Spleen (tissue), 7 donors: ENCODE data around the gene FAM20C.
A peak's percentile ranks its signal among the peaks of the same experiment; 100 is the strongest.

Experiments used
- CTCF ChIP-seq, 11 experiments: fragments of 200-600 bp in 7 of 11; fragments of 450-650 bp in 4 of 11; sonication (generic) in 4 of 11; IDR thresholded peaks in 8 of 11; conservative IDR thresholded peaks in 3 of 11; 1 replicate in 7 of 11; 2 replicates in 4 of 11; pipeline versions ENCODE4 v1.4.0 to v1.8.0; 2016 to 2021; ENCODE audit warnings: antibody characterized with exemption in 11 of 11, inconsistent platforms in 4 of 11, mild to moderate bottlenecking in 1 of 11
- POLR2A ChIP-seq, 3 donors: fragments of 450-650 bp; IDR thresholded peaks; one replicate each; pipeline ENCODE4 v1.5.1; 2017; ENCODE audit warnings: antibody characterized with exemption in 3 of 3, mild to moderate bottlenecking in 1 of 3
- POLR2AphosphoS5 ChIP-seq, 3 donors: sonication (generic); formaldehyde crosslinking; IDR thresholded peaks; one replicate each; pipeline ENCODE4 v1.5.1; 2017; ENCODE audit warnings: antibody characterized with exemption in 3 of 3
- donor health status: DM: no; HTN: no; CAD: no; lungs with moderate emphysema.
- donor health status: DM: no; HTN: no; CAD: no.
- donor health status: DM: no; HTN: no; CAD: no.

GRCh38 chr7:143145-143751 lies 49.1 kb upstream of the FAM20C start:
- TF ChIP-seq POLR2AphosphoS5 (IDR thresholded peaks at IDR 0.05) (peak in 1 of 3 donors; percentile 29), CTCF (IDR thresholded peaks at IDR 0.05 in 8 of 11, conservative IDR thresholded peaks at IDR 0.05 in 3 of 11) (no peak), POLR2A (IDR thresholded peaks at IDR 0.05) (no peak)
